GM12874 (cell line): ENCODE results near the gene ZNF697.

Experiments
- CTCF ChIP-seq: IDR thresholded peaks from 2 replicates; pipeline ENCODE4 v1.5.1; 2011; ENCODE audit warnings: low read depth, mild to moderate bottlenecking, control low read depth, low read length, moderate library complexity; ENCODE audit not compliant: insufficient read depth

ZNF697 gene

GRCh38 chr1:119617751-119618691, 30.0 kb downstream of the ZNF697 start:
- no peak for TF ChIP-seq CTCF

- peak; percentile 77 for TF ChIP-seq CTCF
Observed at GRCh38 chr1:119613769-119614720, 34.0 kb downstream of the ZNF697 start.

- TF ChIP-seq CTCF = peak; percentile 93
Observed at GRCh38 chr1:119611701-119612113, 36.4 kb downstream of the ZNF697 start.

- TF ChIP-seq CTCF = no peak
Observed at GRCh38 chr1:119606394-119606793, 41.7 kb downstream of the ZNF697 start.

- TF ChIP-seq CTCF = no peak
Observed at GRCh38 chr1:119605686-119606085, 42.4 kb downstream of the ZNF697 start.

GRCh38 chr1:119603695-119604094, 44.4 kb downstream of the ZNF697 start:
- no peak for TF ChIP-seq CTCF

GRCh38 chr1:119602169-119602568, 45.9 kb downstream of the ZNF697 start:
- TF ChIP-seq CTCF = no peak
